Activated naive CD4-positive, alpha-beta T cell treated with anti-CD3 and anti-CD28 coated beads, Interleukin-2, amount 50 U/mL, for 16 hours (primary cell): ENCODE measurements around the gene GPAM.
"Not testable (repeated sequence)": the region's sequence is repeated elsewhere in the genome, so short reads cannot be mapped to it uniquely, and the experiment has no call there.

ENCODE experiments used
- DNase-seq: peaks from one replicate; pipeline ENCODE4 v3.0.0-alpha.2; 2020

GPAM gene

GRCh38 chr10:112183329-112184051, at the start of gene GPAM:
Gene GPAM, minus strand, starts transcription at chr10:112183765. Its CDS starts 1,981 bp downstream, at chr10:112181784.
- peak; percentile 99 for DNase-seq

- no peak for DNase-seq
These were observed 49.1 kb upstream of the GPAM start for GRCh38 chr10:112232670-112233069.

GRCh38 chr10:112231602-112232400, 48.2 kb upstream of the GPAM start:
- DNase-seq, result no peak

- no peak for DNase-seq
These were observed 46.9 kb upstream of the GPAM start for GRCh38 chr10:112230325-112230988.

DNA sequence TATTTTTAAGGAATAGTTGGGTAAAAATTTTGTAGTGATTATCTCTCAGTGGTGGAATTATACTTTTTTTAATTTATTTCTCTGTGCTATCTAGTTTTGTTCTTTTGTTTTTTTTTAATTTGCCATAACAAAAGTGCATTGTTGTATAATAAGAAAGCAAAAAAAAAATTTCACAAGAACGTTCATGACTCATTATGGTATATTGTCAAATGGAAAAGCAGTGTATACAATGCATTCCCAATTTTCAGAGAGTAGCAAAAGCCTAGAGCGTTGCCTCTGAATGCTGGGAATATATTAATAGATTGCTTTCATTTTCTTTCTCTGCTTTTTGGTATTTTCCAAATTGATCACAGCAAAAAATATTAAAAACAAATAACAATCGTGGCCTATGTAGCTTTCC, 46.3 kb upstream of the GPAM start:
- no peak for DNase-seq

GRCh38 chr10:112229096-112229495, 45.5 kb upstream of the GPAM start:
- no peak for DNase-seq

- DNase-seq, result not testable (repeated sequence)
These were observed 45.0 kb upstream of the GPAM start for GRCh38 chr10:112228366-112229088.

DNA sequence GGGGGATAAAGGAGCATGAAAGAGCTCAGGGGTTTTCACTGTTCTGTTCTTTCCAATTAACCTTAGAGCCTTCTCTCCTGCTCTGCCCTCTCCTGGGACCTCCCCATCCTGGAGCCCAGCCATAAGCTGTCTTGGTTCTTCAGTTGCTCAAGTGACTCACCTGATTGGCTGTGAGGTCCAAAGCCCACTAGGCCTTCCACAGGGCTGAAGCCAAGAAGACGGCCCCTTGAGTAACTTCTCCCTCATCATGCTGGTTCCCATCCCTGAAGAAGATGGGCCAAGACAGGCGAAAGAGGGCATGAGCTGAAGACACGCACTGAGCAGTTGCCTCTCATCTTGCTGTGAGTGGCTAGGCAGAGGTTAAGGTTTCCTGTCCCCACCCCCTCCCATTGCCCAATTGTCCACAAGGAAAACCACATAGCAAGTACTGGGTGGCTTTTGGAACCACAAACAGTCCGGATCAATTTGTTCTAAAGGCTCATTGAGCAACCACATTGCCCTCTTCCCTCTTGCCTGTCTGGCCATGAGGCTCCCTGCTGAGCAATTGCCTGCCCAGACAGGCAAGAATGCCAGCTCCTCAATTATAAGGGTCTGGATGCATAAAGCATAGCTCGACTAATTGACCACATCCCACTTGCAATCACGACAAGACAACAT, 43.9 kb upstream of the GPAM start:
- no peak for DNase-seq

DNA sequence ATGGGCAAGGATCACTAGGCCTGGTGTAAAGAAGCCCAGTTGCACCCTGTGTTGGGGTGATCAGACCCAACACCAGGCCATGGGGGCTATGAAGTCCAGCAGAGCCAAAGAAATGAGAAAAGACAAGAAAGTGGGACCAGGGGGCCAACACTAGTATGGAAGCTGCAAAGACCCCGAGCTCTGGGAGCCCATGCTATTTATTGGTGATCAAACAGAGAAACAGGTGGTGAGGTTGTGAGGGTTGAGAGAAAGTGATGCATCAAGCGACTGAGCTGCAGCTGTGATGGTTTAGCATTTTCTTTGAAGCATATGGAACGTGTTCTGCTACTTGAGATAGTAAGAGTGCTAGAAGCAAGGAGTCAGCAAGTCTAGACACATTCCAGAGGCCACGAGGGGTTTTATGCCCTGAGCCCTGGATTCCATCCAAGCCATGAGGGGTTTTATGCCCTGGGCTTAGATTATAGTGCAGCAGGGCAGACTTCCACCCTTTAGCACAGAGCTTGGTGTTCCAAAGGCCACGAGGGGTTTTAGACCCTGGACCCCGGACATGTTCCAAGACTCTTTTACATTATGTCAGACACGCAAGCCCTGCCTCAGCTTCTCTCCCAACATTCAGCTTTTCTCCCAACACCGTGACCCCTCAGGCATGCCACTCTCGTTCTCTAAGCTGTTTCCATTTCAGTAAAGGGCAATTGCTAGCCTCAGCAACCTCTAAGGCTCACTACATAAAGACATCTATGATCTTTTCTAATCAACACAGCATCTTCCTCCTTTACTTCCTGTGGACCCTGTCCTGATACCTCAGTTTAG, 43.1 kb upstream of the GPAM start:
- DNase-seq, result no peak

DNA sequence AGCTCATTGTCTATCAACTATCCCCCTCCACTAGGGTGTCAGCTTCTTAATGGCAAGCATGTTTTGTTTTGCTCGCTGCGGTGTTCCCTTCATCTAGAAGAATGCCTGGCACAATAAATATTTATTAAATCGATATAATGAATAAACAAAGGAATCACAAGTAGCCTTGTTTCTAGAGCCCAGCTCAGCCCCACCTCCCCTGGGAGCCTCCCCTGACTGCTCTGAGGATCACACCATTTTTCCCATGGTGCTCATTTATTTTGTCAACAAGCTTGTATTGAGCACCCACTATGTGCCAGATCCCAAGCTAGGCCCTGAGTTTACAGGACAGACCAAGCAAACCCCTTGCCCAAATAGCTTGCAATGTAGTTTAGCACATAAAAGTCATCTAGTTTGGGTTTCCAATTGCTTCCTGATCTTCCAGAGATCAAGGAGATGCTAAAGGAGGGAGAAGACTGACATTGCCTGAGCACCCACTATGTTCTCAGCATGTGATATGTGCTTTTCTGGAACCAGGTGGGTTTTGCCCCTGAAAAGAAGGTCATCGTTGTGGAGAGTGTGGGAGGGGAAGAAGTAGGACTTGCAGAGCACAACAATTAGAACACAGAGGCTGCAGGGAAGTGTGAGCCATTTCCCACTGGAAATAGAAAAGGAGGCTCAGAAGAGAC, 42.3 kb upstream of the GPAM start:
- no peak for DNase-seq

GRCh38 chr10:112224933-112225529, 41.5 kb upstream of the GPAM start:
- no peak for DNase-seq

- no peak for DNase-seq
These were observed 40.2 kb upstream of the GPAM start for GRCh38 chr10:112223725-112224124.

- DNase-seq, result no peak
These were observed 39.2 kb upstream of the GPAM start for GRCh38 chr10:112222799-112223198.

DNA sequence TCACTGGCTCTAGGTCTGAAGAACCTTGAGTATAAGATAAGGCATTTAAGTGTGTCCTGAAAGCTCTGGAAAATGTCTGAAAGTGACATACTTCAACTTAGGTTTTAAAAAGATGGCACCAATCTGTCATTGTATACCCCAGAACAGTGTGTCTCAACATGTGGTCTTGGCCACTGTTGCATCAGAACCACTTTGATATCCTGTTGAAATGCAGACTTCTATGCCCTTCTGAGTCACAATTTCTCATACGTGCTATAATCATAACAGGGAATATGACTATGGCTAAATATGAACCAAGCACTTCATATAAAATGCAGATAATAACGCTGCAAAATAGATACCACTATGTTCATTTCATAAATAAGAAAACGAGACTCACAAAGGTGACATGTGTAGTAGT, 38.0 kb upstream of the GPAM start:
- DNase-seq, result no peak

DNA sequence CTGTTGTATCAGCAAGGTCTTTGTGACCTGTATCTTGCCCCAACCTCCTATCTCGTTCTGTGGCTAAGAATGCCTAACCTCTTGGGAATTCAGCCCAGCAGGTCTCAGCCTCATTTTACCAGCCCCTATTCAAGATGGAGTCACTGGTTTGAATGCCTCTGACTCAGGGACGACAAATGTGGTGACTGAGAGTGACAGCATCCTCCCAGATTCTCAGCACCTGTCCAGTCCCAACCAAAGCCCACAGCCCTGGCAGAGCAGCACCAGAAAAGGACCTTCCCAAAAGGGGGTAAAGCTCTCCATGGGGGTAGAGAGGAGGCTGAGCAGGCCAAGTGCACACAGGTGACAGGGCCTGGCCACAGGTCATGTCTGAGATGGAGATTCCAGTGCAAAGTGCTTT, 35.4 kb upstream of the GPAM start:
- DNase-seq, result no peak

GRCh38 chr10:112218036-112218390, 34.4 kb upstream of the GPAM start:
- DNase-seq, result no peak

- DNase-seq, result no peak
These were observed 33.9 kb upstream of the GPAM start for GRCh38 chr10:112217386-112218035.

GRCh38 chr10:112216966-112217365, 33.4 kb upstream of the GPAM start:
- DNase-seq, result no peak

DNA sequence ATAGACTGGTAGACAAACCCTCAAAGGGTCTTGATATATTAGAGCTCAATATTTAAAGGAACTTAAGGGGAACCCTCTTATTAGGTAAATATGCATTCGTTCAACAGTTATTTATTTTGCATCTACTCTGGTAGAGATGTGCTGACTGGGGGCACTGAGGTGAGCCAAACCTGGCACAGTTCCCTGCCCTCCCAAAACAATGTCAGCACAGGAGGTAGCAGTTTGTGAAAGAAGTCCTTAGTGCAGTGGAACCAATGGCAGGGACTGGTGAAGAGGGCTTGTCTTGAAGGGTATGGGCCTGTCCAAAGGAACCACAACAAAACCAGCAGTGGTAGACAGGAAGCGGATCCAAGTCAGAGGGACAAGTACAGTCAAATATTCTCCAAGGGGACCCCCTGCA, 32.6 kb upstream of the GPAM start:
- no peak for DNase-seq

DNA sequence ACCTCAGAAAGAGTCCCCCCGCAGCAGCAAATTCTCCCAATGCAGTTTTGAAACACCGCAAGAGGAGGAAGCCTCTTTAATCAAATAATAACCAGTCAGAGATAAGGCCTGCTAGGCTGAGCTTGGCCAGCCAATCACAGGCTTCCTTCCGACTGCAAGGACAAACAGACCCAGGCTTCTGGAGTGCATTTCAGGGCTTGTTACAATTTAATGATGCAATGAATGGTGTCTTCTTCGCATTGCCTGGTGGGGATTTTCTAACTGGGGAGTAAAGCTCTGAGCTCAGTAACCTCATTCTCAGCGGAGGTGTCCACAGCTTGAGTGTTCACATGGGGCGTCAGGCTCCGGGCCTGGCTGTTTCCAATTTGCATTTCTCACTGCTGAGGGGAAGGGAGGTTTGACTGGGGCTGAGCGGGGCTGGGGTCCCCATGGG, 31.8 kb upstream of the GPAM start:
- DNase-seq, result no peak
